ENCODE data around the gene SETX. TPM values are rescaled to one million over a fixed set of nuclear protein-coding genes. Genes with fewer than 3 reads are reported as not detected.

Gene SETX
- total and polyA plus RNA-seq, 10 of the 15 experiments (the other 5 are each of a cell fraction or from before 2014, with no cell fraction given) = 15.8 to 75.7 (median 37.0) TPM

- in situ Hi-C loops (cut with MboI) (no loop called here), intact Hi-C loops (cut with micrococcal nuclease; ENCODE audit: unreplicated experiment) (no loop called here)
- SMC1A ChIA-PET (ENCODE audit: uncharacterized antibody, unreplicated experiment) = interaction anchor here (0.9 to 1.7 kb wide), 5 partner anchors 20 to 55 kb away, joined by 3 to 5 read pairs (median 3); no protein-coding TSS in a partner anchor
- TSS peak; percentile 16 for BruUV-seq (replicated peaks)
- Histone ChIP-seq H3K9ac (ENCODE audit: control insufficient read depth, insufficient read depth, low read length) (peak overlapping the region; percentile 25), H3K36me3 (ENCODE audit: control insufficient read depth in 2 of 2, insufficient read depth in 2 of 2, low read length in 1 of 2) (peaks cover 9 to 14% of the 10 kb centered on the region in 2 experiments), H3K4me2 (ENCODE audit: control insufficient read depth, insufficient read depth) (peak overlapping the region; percentile 72), H3K4me3 (peak overlapping the region; percentile 68), H3K27ac (ENCODE audit: control insufficient read depth, insufficient read depth) (peak overlapping the region; percentile 13; the same call in 1 of the 2 replicates), H3K4me1 (ENCODE audit: control insufficient read depth, insufficient read depth, low read length) (peaks cover 8% of the 10 kb centered on the region), H3K27me3 (replicated peaks in 1 of 2; ENCODE audit: control insufficient read depth in 2 of 2, insufficient read depth in 2 of 2, low read length in 1 of 2) (0 out of 4 replicates have a peak, but pooled peaks cover 0 to under 1% of the 10 kb centered on the region in 2 experiments), H3K79me2 (ENCODE audit: control insufficient read depth, insufficient read depth, low read length) (peaks cover 31% of the 10 kb centered on the region), H3K9me3 (replicated peaks; ENCODE audit: control insufficient read depth, insufficient read depth, low read length) (no peaks in the 10 kb centered on the region), H2AFZ (ENCODE audit: control insufficient read depth, low read depth, low read length) (no peak overlapping the region), H4K20me1 (ENCODE audit: control insufficient read depth, insufficient read depth) (no peaks in the 10 kb centered on the region)
- DNase-seq (ENCODE audit: low read depth, low spot score) (no peak), FAIRE-seq (no peak), ATAC-seq (peak; percentile 50)
- WGBS (ENCODE audit: insufficient coverage, insufficient replicate concordance, low lambda C conversion rate, missing lambda C conversion rate) = 30% methylated on average over 9 of the region's 9 CpGs
- CTCF ChIA-PET = interaction anchor here (0.7 to 0.9 kb wide), 3 partner anchors 118 to 161 kb away, joined by 3 to 4 read pairs (median 3); no protein-coding TSS in a partner anchor
- POLR2A ChIA-PET = interaction anchor here (0.6 to 1.4 kb wide), 4 partner anchors 9 to 54 kb away, joined by 3 to 5 read pairs (median 3); no protein-coding TSS in a partner anchor
- RAD21 ChIA-PET (ENCODE audit: unreplicated experiment) = interaction anchor here (0.8 to 2.3 kb wide), 3 partner anchors 22 to 157 kb away, joined by 5 read pairs; no protein-coding TSS in a partner anchor
- TF ChIP-seq ZNF622 (IDR thresholded peaks at IDR 0.05) (no peak), PAX5 (IDR thresholded peaks at IDR 0.05; ENCODE audit: borderline replicate concordance, low read depth, low read length) (no peak), TCF12 (IDR thresholded peaks at IDR 0.05; ENCODE audit: low read depth, low read length) (no peak), MAX (IDR thresholded peaks at IDR 0.05; ENCODE audit: low read depth, low read length) (no peak), IKZF2 (IDR thresholded peaks at IDR 0.05) (peak; percentile 29 to 40; a peak in 2 of 4 replicates), IRF4 (IDR thresholded peaks at IDR 0.05; ENCODE audit: low read depth, low read length) (no peak), RBBP5 (conservative IDR thresholded peaks at IDR 0.05) (no peak), TCF3 (IDR thresholded peaks at IDR 0.05; ENCODE audit: borderline replicate concordance, insufficient read depth, low read depth, low read length) (no peak), GABPA (IDR thresholded peaks at IDR 0.05; ENCODE audit: low read depth) (no peak), BCLAF1 (IDR thresholded peaks at IDR 0.05) (no peak), POU2F2 (IDR thresholded peaks at IDR 0.05; ENCODE audit: borderline replicate concordance, low read depth, low read length) (no peak), EP300 (IDR thresholded peaks at IDR 0.05; ENCODE audit: borderline replicate concordance in 1 of 2, control insufficient read depth in 1 of 2, low read depth in 2 of 2, low read length in 2 of 2) (no peak), GATAD2B (conservative IDR thresholded peaks at IDR 0.05; ENCODE audit: low read depth) (no peak), MTA3 (IDR thresholded peaks at IDR 0.05; ENCODE audit: borderline replicate concordance, low read length) (no peak), SIN3A (IDR thresholded peaks at IDR 0.05; ENCODE audit: low read depth, low read length) (no peak), MYC (IDR thresholded peaks at IDR 0.05; ENCODE audit: insufficient read depth, insufficient read length, insufficient replicate concordance, low read length, severe bottlenecking) (no peak), ASH2L (IDR thresholded peaks at IDR 0.05; ENCODE audit: borderline replicate concordance, low read depth) (no peak)
- TF ChIP-seq, protein P1, sequence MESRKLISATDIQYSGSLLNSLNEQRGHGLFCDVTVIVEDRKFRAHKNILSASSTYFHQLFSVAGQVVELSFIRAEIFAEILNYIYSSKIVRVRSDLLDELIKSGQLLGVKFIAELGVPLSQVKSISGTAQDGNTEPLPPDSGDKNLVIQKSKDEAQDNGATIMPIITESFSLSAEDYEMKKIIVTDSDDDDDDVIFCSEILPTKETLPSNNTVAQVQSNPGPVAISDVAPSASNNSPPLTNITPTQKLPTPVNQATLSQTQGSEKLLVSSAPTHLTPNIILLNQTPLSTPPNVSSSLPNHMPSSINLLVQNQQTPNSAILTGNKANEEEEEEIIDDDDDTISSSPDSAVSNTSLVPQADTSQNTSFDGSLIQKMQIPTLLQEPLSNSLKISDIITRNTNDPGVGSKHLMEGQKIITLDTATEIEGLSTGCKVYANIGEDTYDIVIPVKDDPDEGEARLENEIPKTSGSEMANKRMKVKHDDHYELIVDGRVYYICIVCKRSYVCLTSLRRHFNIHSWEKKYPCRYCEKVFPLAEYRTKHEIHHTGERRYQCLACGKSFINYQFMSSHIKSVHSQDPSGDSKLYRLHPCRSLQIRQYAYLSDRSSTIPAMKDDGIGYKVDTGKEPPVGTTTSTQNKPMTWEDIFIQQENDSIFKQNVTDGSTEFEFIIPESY (IDR thresholded peaks at IDR 0.05) = no peak
Measured at GRCh38 chr9:132404228-132404881, 49.6 kb upstream of the SETX start.

Measured in GM12878 (cell line).